HG02981 (cell line): Measurements from ENCODE around the gene MEGF11.

Source experiments
- ATAC-seq: cut with Tn5 transposase; IDR thresholded peaks from one replicate; pipeline ENCODE4 v1.9.1; 2021; ENCODE audit warnings: mild to moderate bottlenecking, moderate library complexity; ENCODE audit not compliant: unreplicated experiment

The MEGF11 gene

DNA sequence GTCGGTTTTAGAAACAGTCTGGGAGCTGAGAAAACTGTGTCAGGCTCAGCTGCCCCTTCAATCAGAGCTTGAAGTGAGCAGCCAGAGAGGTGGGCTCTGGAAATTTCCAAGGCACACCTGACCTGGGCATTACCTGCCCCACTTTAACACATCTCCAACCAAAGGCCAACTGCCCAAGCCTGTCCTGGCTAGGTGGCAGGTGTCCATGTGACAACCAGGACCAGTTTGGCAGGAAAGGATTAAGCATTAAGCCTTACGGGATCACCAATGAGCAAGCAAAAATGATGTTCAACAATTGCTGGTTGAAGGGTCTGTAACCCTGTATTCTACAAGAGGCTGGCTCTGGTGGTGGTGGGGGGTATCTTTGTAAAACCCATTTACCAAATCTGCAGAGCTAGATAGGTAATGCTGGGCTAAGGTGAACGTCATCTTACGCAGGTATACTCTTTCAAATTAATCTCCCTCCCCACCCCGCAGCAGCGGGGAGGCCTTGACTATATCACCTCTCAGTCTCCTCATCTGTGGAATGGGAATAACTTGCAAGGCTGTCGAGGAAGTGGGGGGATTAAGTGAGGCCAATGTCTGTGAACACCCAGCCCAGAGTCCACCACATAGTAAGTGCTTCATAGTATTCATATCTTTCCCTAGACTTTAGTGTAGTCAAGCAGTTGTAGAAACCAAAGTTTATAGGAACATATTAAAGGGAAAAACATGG, 183.2 kb downstream of the MEGF11 start:
- ATAC-seq = no peak

DNA sequence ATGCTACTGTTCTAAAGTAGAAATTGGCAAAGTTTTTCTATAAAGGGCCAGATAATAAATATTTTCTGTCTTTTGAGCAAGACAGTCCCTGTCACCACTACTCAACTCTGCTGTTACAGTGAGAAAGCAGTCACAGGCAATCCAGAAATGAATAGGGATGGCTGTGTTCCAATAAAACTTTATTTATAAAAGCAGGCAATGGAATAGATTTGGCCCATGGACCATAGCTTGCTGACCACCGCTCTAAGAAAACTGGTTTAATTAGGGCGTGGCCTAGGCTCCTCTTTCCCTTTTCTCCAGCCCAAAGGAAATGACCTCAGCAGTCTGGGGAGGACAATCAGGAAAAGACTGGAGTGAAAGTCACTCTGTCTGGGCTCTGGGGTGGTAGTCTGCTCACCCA, 183.8 kb downstream of the MEGF11 start:
- ATAC-seq = no peak

DNA sequence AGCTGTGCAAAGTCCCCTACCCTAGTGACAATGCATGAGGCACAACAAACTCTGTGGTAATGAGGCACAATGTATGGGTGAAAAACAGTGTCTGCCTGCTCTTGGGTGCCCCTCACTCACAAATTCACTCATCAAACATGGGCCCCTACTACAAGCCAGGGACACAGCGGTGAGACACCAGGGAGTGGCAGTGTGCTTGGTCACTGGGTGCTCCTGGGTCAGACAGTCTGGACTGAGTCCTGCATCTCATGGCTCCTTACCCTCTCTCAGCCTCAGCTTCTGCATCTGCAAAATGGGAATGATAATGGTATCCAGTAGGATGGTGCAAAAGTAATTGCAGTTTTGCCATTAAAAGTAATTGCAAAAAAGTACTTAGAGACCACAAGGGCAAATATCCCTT, 184.7 kb downstream of the MEGF11 start:
- ATAC-seq = no peak

DNA sequence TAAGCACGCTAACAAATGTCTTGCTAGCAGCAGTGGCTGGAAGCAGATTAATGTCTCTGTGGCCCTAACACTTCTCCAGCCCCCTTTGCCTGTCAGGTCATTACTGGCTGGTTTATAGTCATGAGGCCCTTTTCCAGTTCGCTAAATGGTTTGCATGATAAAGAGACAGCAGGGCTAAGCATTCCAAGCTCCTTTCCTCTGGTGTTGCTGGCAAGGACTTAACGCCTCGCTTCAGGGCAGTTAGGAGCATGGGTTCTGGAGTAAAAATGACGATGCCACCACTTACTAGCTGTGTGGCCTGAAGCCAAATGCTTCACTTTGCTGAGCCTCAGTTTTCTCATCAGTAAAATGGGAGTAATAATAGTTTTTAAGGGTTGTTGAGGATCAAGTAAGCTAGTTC, 185.9 kb downstream of the MEGF11 start:
- ATAC-seq = no peak

DNA sequence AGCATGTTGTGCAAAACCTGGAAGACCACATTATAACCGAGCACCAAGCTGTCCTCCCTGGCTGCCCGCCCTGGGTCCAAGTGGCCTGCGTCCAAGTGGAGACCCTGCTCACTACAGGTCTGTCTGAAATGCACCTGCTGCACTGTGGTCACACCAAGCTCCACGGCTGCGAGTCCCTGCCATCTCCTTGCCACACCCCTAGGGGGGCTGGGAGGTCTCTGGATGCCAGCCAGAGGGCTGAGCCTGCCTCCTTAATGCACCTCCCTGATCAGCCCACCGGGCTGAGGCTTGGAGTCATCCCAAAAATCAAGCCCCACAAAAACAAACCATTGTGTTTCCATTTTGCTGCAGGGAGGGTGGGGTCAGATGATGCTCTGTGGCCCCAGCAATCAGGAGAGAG, 187.1 kb downstream of the MEGF11 start:
- no peak for ATAC-seq

DNA sequence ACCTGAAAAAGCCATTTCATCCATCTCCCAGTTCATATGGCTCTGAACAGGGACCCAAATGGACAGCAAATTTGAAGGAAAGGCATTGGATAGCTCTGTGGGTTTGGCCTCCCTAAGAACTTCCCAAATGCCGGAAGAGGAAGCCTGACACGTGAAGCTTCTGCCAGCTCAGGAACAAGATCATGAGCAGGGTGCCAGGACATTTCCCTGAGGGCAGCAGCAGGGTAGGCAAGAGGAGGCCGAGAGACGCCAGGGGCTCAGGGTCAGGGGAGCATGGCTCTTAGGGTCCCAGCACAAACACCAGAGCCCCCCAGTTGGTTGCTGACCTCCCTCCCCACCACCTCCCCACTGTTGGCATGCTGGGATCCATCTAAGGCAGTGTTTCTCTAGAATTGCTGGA, 187.5 kb downstream of the MEGF11 start:
- ATAC-seq = no peak

DNA sequence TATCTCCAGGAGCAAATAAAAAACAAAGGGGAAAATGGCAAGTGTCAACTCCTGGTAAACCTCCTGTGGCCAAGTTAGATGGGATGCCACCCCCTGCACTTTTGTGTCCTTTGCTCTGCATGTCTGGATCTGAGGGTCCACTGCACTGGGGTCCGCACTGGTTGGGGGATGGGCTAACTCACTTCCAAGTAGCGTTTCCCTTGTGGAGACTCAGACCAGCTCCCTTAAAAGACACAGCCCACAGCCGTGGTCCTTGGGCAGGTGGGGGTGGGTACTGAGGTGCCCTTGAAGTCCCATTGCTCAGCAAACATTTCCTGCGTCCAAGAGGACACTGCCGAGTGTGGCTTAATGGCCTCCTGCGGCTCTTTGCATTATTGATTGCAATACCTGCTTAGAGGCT, 188.2 kb downstream of the MEGF11 start:
- no peak for ATAC-seq

DNA sequence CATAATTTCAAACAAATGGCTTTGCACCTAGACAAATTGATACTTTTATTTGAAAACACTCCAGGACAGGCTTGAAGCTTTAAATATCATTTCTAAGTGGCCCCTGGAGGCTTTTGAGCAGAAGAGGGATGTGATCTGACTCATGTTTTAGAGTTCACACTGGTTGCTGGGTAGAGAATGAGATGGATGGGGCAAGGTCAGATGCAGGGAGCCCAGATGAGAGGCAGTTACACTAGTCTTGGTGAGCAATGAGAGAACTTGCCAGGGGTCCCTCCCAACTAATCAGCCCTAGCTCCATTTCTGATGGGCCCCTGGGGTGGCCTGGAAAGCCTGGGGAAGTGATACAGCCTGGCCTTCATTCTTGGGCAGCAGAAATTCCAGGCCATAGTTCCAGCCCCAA, 190.4 kb downstream of the MEGF11 start:
- ATAC-seq = no peak

DNA sequence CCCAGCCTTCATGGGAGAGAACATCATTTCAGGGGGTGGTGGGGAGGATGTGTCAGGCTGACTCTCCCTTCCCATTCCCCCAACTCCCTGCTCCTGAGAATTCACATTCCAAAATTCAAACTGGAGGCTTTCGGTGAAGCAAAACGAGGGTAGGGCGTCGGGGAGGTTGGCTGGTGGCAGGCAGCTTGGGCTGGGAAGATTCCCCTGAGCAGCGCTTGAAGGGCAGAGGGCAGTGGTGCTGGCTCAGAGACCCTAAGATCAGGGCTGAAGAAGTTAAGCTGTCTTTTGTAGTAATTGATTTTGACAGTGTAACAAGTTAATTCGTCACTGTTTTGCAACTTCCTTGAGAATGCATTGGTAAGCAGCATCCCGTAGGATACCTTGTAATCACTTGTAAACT, 196.5 kb downstream of the MEGF11 start:
- no peak for ATAC-seq

DNA sequence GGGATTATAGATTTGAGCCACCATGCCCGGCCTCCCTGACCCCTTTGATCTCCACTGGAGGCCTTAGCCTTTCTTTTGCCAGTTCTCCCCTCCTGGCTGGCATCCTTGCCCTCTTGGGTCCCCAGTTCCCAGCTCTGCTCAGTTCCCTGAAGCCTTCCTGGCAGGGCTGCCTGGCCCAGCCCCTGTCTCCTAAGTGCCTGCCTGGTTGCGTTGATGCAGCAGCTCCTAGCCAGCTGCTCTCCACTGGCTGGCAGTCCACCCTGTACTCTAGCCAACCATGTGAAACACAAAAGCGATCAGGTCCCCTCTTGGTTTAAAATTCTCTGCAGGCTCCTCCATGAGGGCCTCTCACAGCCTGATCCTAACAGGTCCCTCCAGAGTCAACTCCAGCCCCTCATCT, 199.6 kb downstream of the MEGF11 start:
- no peak for ATAC-seq

DNA sequence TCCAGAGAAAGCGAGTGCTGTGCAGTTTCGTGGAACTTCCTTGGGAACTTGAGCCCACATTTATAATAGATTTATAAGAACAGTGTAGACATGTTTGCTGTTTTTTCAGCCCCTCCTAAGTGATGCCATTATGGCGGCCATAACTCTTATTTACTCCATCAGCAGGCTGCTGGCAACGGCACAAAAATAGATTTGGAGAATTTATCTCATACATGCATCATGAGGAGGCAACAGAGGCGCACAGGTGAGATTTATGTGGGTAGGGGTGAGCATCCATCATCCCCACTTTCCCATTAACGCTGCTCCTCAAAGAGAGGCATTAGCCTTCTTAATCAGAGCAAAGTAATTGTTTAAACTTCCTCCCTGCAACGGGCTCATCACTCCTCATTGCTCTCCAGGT, 201.7 kb downstream of the MEGF11 start:
- no peak for ATAC-seq

DNA sequence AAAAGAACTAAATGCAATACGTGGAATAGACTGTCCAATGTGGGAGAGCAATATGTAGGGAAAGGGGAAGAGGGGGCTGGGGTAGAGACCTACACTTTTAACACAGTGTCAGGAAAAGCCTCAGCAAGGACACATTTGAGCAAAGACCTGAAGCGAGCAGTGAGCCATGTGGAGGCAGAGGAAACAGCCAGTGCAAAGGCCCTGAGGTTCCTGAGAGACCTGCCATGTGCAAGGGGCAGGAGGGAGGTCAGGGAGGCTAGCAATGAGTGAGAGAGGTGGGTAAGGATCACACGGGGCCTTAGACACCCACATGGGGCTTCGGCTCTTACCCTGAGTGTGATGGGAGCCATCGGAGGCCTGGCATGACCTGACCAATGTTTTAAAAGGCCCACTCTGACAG, 203.3 kb downstream of the MEGF11 start:
- no peak for ATAC-seq

DNA sequence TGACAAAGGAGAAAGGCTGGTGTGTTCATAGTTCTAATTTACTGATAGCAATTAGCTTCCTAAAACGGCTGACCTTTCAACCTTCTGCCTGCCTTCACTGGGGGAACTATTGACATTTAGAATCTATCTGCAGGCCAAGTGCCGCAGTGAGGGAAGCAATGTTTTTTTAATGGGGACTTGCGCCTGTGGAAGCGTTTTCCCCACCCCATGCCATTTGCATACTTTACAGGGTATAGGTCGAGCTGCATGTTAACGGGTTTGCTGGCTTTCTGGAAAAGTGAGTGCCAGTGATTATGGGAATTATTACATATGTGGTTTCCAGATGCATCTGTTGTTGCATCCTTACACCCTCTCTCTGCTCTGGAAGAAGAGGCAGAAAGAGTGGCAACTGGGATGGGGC, 204.2 kb downstream of the MEGF11 start:
- ATAC-seq = no peak

DNA sequence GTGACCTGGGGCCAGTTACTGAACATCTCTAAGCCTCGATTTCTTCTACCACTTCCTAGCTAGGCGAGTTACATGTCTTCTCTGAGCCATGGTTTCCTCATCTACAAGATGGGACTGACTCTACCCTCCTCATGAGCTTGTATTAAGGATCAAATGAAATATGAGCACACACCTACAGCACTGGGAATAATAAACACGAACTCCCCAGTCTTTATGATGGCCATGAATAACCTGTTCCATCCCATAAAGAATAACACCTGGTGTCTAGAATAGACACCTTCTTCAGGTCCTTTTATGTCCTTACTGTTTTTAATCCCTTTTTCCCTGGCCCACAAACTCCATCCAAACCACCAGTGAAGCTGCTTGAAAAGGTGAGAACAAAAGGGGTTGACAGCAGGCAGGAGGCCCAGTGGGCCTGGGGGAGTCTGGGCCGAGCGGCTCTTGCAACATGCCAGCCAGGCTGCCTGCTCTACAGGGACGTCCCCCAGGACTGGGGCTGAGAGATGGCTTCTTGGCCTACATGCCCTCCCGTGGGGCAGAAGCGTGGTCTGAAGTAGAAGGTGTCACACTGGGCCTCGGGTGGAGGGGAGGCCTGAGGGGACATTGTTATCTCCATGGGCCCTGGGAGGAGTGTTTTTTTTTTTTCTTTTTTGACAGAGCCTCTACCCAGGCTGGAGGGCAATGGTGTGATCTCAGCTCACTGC, 206.1 kb downstream of the MEGF11 start:
- no peak for ATAC-seq

DNA sequence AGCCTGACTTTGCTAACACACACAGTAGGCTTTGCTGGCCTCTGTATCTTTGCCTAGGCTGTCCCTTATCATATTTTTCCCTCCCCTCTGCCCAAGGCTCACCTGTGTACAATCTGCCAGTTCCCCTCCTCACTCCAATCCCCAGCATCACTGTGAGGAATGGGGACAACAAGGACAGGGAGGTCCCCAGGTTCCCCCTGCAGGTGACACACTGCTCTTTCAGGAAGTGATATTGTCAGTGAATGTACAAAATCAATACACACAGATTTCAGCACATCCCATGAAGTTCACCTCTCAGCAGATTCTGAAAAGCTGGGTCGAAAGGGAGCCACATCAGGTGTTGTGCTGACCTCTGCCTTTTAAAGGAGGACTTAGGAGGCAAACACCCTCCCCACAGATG, 206.8 kb downstream of the MEGF11 start:
- ATAC-seq = no peak

DNA sequence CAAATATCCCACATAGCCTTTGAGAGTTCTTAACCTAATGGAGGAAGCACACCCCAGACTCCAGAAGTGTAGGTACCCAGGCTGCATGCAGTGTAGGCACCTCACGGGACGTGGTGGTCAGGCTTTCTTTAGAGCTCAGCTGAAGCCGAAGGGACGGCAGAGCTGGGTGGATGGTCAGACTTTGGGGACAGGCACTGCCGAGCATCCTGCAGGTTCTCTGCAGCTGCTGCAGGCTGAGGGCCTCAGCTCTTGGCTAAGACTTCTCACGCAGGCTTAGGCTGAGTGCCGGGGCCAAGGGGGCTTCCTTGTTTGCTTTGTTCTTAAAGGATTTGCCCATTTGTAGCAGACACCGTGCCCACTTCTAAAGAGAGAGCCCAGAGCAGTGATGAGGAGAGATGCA, 207.2 kb downstream of the MEGF11 start:
- ATAC-seq = no peak

DNA sequence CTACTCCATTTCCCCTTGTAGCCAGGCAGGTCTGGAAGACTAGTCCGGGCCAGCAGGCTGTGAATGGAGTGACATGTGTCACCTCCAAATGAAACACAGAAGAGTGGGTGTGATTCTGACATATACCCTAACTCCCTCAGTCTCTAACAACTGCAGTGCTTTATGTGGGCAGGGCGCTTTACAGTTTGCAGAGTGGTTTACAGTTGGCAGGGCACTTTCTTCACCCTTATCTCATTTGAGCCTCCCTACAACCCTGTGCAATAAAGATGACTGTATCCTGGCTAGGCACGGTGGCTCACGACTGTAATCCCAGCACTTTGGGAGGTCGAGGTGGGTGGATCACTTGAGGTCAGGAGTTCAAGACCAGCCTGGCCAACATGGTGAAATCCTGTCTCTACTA, 208.0 kb downstream of the MEGF11 start:
- no peak for ATAC-seq

DNA sequence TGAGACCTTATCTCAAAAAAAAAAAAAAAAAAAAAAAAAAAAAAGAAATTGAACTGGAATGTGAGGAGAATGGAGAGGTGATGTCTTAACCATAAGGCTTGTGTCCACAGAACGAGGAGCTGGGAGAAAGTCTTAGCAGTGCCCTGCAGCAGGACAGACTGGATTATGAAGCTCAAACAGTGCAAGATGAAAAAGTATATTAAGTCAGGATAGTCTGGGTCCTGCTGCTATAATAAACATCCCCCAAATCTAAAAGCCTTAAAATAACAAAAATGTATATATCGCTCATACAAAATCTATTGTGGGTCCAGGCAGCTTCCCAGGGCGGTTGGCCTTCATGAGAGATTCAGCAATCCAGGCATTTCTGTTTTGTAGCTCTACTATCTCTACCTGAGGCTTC, 208.7 kb downstream of the MEGF11 start:
- ATAC-seq = no peak

DNA sequence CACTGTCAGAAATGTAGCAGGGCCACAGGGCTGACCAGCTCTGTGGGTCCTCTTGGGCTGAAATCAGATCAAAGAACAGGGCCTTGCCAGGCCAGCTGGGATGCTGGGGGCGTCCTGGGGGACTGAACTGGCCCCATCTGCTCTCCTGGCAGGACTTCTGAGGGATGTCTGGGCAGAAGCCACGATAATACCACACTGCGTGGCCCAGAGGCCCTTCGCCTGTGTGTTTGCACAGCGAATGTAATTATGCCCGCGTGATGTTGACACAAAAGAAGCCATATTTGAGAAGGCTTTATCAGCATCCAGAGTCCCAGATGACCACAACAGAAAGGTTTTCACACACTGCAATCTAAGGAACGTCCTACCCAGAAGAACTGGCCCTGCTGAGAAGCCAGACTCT, 210.3 kb downstream of the MEGF11 start:
- no peak for ATAC-seq

DNA sequence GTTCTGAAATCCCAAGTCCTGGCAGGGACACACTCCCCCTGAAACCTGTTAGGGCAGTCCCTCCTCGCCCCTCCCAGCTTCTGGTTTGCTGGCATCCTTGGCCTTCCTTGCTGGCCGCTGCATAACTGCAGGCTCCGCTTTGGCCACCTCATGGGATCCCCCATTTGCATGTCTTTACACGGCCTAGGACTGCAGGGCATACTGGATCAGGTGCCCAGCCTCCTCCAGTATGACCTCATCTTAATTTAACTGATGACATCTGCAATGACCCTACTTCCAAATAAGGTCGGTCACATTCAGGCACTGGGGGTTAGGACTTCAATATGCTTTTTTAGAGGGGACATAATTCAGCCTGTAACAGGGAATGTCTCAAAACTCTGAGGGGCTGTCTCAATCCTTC, 210.9 kb downstream of the MEGF11 start:
- ATAC-seq = no peak

DNA sequence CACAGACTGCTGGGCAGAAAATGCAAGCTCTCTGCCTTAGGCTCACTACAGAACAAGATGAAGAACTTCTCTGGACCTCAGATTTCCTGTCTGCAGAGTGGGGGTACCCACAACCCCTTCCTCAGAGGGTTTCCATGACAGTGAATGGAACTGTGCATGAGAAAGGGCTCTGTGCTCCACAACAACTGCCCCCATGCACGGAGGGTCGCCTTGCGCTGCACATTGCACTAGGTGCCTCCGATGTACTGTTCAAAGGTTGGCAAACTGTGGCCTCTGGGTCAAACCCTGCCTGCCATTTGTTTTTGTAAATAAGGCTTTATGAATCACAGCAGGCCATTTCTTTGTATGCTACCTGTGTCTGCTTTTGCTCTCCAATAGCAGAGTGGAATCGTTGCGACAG, 212.3 kb downstream of the MEGF11 start:
- ATAC-seq = no peak

DNA sequence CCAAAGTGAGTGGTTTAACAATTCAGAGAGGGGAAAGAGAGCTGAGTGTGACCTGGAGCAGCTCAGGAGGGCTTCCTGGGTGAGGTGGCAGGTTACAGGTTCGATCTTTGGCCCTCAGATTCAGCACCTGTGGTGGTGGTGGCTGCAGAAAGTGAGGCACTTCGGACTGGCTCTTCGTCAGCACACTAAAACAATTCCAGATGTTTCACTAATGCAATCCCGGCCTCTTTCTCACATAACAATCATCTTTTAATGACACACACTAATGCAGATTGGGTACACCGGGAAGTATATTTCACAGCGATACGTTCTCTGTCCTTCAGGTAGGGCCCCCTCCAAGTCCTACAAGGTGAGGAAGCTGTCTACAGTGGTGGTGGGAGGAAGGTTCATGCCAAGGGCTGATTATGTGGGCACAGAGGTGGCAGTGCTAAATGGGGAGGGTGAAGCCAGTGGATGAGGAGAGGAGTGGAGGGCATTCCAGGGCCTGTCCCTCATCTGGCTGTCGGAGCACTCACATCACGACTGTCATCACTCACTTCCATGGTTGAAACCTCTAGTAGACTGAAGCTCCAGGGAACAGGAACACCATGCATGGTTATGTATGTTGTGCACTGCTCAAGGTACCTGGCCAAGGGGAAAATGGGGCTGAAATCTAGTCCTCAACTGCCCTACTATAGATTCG, 213.2 kb downstream of the MEGF11 start:
- no peak for ATAC-seq
